H1 (cell line): Measurements from ENCODE around the gene CLMP. TPM values are rescaled to one million over a fixed set of nuclear protein-coding genes. Genes with fewer than 3 reads are reported as not detected.

Experiments used
- CTCF ChIA-PET: fragments of 300-600 bp; sonication (Branson Sonifier 250); formaldehyde crosslinking; loops from one replicate; lab custom pipeline; 2021; ENCODE audit not compliant: partially characterized antibody; lab: Charles Lee
- POLR2A ChIA-PET: fragments of 300-600 bp; sonication (Branson Sonifier 250); formaldehyde crosslinking; loops from one replicate; lab custom pipeline; 2021; ENCODE audit warnings: inconsistent platforms; ENCODE audit not compliant: partially characterized antibody; lab: Charles Lee
- DNase-seq, 2 experiments: peaks; one replicate each; pipeline versions ENCODE4 v3.0.0 to v3.0.0-alpha.2; 2010 to 2022; ENCODE audit warnings: low spot score in 2 of 2, low read depth in 1 of 2, mixed read lengths in 1 of 2
- FAIRE-seq: peaks from 2 replicates; lab custom pipeline; 2011; peaks lifted over from hg19 to GRCh38; lab: Jason Lieb, UNC
- H2AFZ ChIP-seq: 2 replicates; pipeline ENCODE4 v1.8.1; 2012; ENCODE audit warnings: low read length, inconsistent platforms
- H2AK5ac ChIP-seq: 2 replicates; pipeline ENCODE4 v1.6.1; 2013; ENCODE audit warnings: low read depth, low read length
- H2BK120ac ChIP-seq: replicated peaks from 2 replicates; pipeline ENCODE3; 2013; ENCODE audit warnings: low read depth, low read length, inconsistent platforms
- H2BK12ac ChIP-seq: 2 replicates; pipeline ENCODE4 v1.6.1; 2013; ENCODE audit warnings: low read depth, low read length
- H2BK15ac ChIP-seq: 2 replicates; pipeline ENCODE4 v1.6.1; 2013; ENCODE audit warnings: low read length
- H2BK20ac ChIP-seq: 2 replicates; pipeline ENCODE4 v1.6.1; 2013; ENCODE audit warnings: low read length
- H2BK5ac ChIP-seq: 2 replicates; pipeline ENCODE4 v1.6.1; 2013; ENCODE audit warnings: low read depth, low read length
- H3K14ac ChIP-seq: 2 replicates; pipeline ENCODE4 v1.6.1; 2013; ENCODE audit warnings: inconsistent platforms; ENCODE audit not compliant: insufficient read length
- H3K18ac ChIP-seq: 2 replicates; pipeline ENCODE4 v1.6.1; 2013; ENCODE audit warnings: low read length; ENCODE audit errors: extremely low read depth
- H3K23ac ChIP-seq: 2 replicates; pipeline ENCODE4 v1.6.1; 2013; ENCODE audit warnings: inconsistent platforms; ENCODE audit not compliant: insufficient read length
- H3K23me2 ChIP-seq: 2 replicates; pipeline ENCODE4 v1.6.1; 2013; ENCODE audit warnings: low read depth, low read length
- H3K27ac ChIP-seq: 2 replicates; pipeline ENCODE4 v1.6.1; 2011; ENCODE audit warnings: low read depth, low read length, inconsistent platforms
- H3K27me3 ChIP-seq, 4 experiments: replicated peaks in 1 of 4; 1 replicate in 1 of 4; 2 replicates in 3 of 4; pipeline versions ENCODE4 v1.6.1 to v1.8.1; 2011 to 2013; ENCODE audit warnings: low read length in 3 of 4, mild to moderate bottlenecking in 3 of 4, inconsistent platforms in 2 of 4, mixed read lengths in 2 of 4, moderate library complexity in 1 of 4; ENCODE audit not compliant: control insufficient read depth in 3 of 4, insufficient read depth in 3 of 4; ENCODE audit errors: extremely low read depth in 1 of 4
- H3K36me3 ChIP-seq, 4 experiments: 2 replicates each; pipeline versions ENCODE4 v1.6.1 to v1.8.1; 2011 to 2013; ENCODE audit warnings: mild to moderate bottlenecking in 4 of 4, low read length in 3 of 4, moderate library complexity in 2 of 4, control low read depth in 1 of 4, inconsistent platforms in 1 of 4; ENCODE audit not compliant: insufficient read depth in 4 of 4, control insufficient read depth in 2 of 4
- H3K4ac ChIP-seq: replicated peaks from 2 replicates; pipeline ENCODE3; 2013; ENCODE audit warnings: low read length, low read depth, mixed read lengths, inconsistent platforms; ENCODE audit not compliant: insufficient read length
- H3K4me1 ChIP-seq, 4 experiments: replicated peaks in 1 of 4; 1 replicate in 1 of 4; 2 replicates in 3 of 4; pipeline versions ENCODE4 v1.6.1 to v1.8.1; 2011 to 2013; ENCODE audit warnings: low read length in 3 of 4, inconsistent platforms in 2 of 4, mixed read lengths in 1 of 4; ENCODE audit not compliant: insufficient read depth in 4 of 4, control insufficient read depth in 3 of 4
- H3K4me2 ChIP-seq, 2 experiments: 2 replicates each; pipeline versions ENCODE4 v1.6.1 to v1.8.1; 2011 to 2013; ENCODE audit warnings: low read depth in 2 of 2, low read length in 2 of 2, control low read depth in 1 of 2, inconsistent platforms in 1 of 2, mild to moderate bottlenecking in 1 of 2; ENCODE audit not compliant: insufficient read depth in 1 of 2
- H3K4me3 ChIP-seq, 4 experiments: fragments of 200-600, 300-600 bp in 1 of 4; sonication (generic), shearing (Covaris generic), sonication (Bioruptor Twin) in 1 of 4; 2 replicates each; pipeline versions ENCODE4 v1.5.1 to v1.8.1; 2011 to 2016; ENCODE audit warnings: low read length in 4 of 4, low read depth in 3 of 4, control low read depth in 2 of 4, inconsistent platforms in 2 of 4, mild to moderate bottlenecking in 2 of 4, mixed read lengths in 1 of 4, moderate library complexity in 1 of 4; ENCODE audit not compliant: insufficient read depth in 2 of 4; ENCODE audit errors: extremely low read depth in 1 of 4
- H3K56ac ChIP-seq: replicated peaks from 2 replicates; pipeline ENCODE3; 2013; ENCODE audit warnings: low read depth, mild to moderate bottlenecking, mixed read lengths, low read length, inconsistent platforms; ENCODE audit not compliant: insufficient read length
- H3K79me1 ChIP-seq: 2 replicates; pipeline ENCODE4 v1.6.1; 2013; ENCODE audit warnings: low read depth, low read length, control low read depth
- H3K79me2 ChIP-seq, 2 experiments: 2 replicates each; pipeline versions ENCODE4 v1.6.1 to v1.8.1; 2012 to 2013; ENCODE audit warnings: low read length in 2 of 2, mild to moderate bottlenecking in 2 of 2, inconsistent platforms in 1 of 2; ENCODE audit not compliant: insufficient read depth in 2 of 2, control insufficient read depth in 1 of 2
- H3K9ac ChIP-seq, 4 experiments: replicated peaks in 1 of 4; 1 replicate in 1 of 4; 2 replicates in 3 of 4; pipeline versions ENCODE4 v1.6.1 to v1.8.1; 2011 to 2013; ENCODE audit warnings: low read depth in 3 of 4, low read length in 3 of 4, control low read depth in 2 of 4, mild to moderate bottlenecking in 2 of 4, moderate library complexity in 2 of 4, inconsistent platforms in 1 of 4; ENCODE audit errors: extremely low read depth in 1 of 4
- H3K9me3 ChIP-seq, 2 experiments: 2 replicates each; pipeline versions ENCODE4 v1.6.1 to v1.8.1; 2012 to 2013; ENCODE audit warnings: mild to moderate bottlenecking in 2 of 2, moderate library complexity in 2 of 2, control low read depth in 1 of 2, inconsistent platforms in 1 of 2, low read depth in 1 of 2, low read length in 1 of 2, mixed read lengths in 1 of 2; ENCODE audit not compliant: insufficient read depth in 2 of 2
- H4K20me1 ChIP-seq, 2 experiments: replicated peaks in 1 of 2; 2 replicates each; pipeline versions ENCODE3 to v1.8.1; 2011 to 2013; ENCODE audit warnings: inconsistent platforms in 2 of 2, low read length in 2 of 2, mild to moderate bottlenecking in 1 of 2; ENCODE audit not compliant: insufficient read depth in 2 of 2, control insufficient read depth in 1 of 2
- H4K5ac ChIP-seq: 2 replicates; pipeline ENCODE4 v1.6.1; 2013; ENCODE audit warnings: low read length, low read depth, mixed read lengths, inconsistent platforms; ENCODE audit not compliant: insufficient read length
- H4K8ac ChIP-seq: 2 replicates; pipeline ENCODE4 v1.8.0; 2013; ENCODE audit warnings: mild to moderate bottlenecking, moderate library complexity, low read length, inconsistent platforms; ENCODE audit not compliant: insufficient read depth; ENCODE audit errors: extremely low read depth
- H4K91ac ChIP-seq: replicated peaks from 2 replicates; pipeline ENCODE3; 2013; ENCODE audit warnings: low read length, mixed read lengths, inconsistent platforms; ENCODE audit not compliant: insufficient read length
- CBX5 ChIP-seq: fragments of 300-800, 300-1000 bp; sonication (generic); IDR thresholded peaks from 2 replicates; pipeline ENCODE4 v1.7.1; 2016; ENCODE audit warnings: antibody characterized with exemption, low read length, low read depth
- POU5F1 ChIP-seq: IDR thresholded peaks from 2 replicates; pipeline ENCODE4 v1.6.1; 2011; ENCODE audit warnings: low read depth, mild to moderate bottlenecking, low read length, moderate library complexity
- WGBS, 2 experiments: shearing (Covaris generic) in 1 of 2; methylation state at CpG; one replicate each; pipeline versions ENCODE4 v1.1.6 to v1.1.7; 2013 to 2015; ENCODE audit warnings: low lambda C conversion rate in 2 of 2, mixed read lengths in 2 of 2, inconsistent platforms in 1 of 2, low coverage in 1 of 2, missing lambda C conversion rate in 1 of 2; ENCODE audit not compliant: insufficient replicate concordance in 2 of 2, insufficient coverage in 1 of 2, insufficient read length in 1 of 2; ENCODE audit errors: extremely low coverage in 1 of 2, missing lambda C conversion rate in 1 of 2; 5-methylcytosine and 5-hydroxymethylcytosine counted together
- polyA plus RNA-seq, 7 experiments: library from polyadenylated mRNA; depleted of rRNA in 3 of 7; stranded (reverse) in 5 of 7; unstranded in 2 of 7; fragments of >200 nt in 5 of 7; fragments of 200-250 nt in 2 of 7; gene quantifications; 1 replicate in 5 of 7; 2 replicates in 1 of 7; 4 replicates in 1 of 7; pipeline versions ENCODE4 v1.2.1 to v1.2.3, GENCODE V29; 2011 to 2013; ENCODE audit warnings: missing spikeins in 2 of 7, mixed read lengths in 2 of 7
- total RNA-seq: library from RNA; stranded (reverse); fragmentation: NEBNext Ultra II Directional; extraction: Animal tissue kit (Norgen Biotek cat#: 25700); gene quantifications from 2 replicates; pipeline ENCODE4 v1.2.1, GENCODE V29; 2021

CLMP gene
- total and polyA plus RNA-seq, 2 of the 8 experiments (the other 6 are each of a cell fraction or from before 2014, with no cell fraction given) = 9.9 to 24.1 TPM

DNA sequence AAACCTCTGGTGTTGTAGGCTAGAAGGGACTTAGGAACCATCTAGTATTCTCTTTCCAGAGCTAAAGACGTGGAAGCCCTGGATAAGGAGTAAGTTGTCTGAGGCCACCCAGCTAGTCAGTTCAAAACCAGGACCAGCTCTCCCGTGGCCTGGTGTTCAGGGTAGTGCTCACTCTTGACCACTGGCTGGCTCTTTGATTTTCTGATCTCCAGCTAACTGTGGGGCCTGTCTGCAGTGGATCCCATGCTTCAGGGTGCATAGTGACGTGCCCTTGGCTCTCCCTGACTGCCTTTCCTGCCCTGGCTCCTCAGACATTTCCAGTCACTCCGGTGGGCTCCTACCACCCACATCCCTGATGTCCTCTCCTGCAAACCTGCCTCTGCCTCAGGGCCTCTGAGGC lies 1.3 kb downstream of the CLMP start:
- H3K4me3 ChIP-seq = peak overlapping the region; percentile 53 to 76 (median 69); a peak in 7 of 8 replicates
- no peak overlapping the region for H3K4ac ChIP-seq
- no peak overlapping the region for H4K91ac ChIP-seq
- H3K36me3 ChIP-seq = no peaks in the 10 kb centered on the region; a peak in 1 of 8 replicates
- H3K23me2 ChIP-seq = peaks cover 21% of the 10 kb centered on the region; the same call in 1 of the 2 replicates
- TF ChIP-seq POU5F1 (no peak), CBX5 (no peak)
- no peak overlapping the region for H2BK20ac ChIP-seq
- H2AK5ac ChIP-seq = no peak overlapping the region
- ChIA-PET POLR2A (interaction anchor here (0.7 to 6.4 kb wide), 5 partner anchors 9 to 290 kb away, joined by 3 to 67 read pairs (median 4); no protein-coding TSS in a partner anchor), CTCF (interaction anchor here (0.5 to 2.6 kb wide), 8 partner anchors 10 to 125 kb away, joined by 3 to 10 read pairs (median 5); no protein-coding TSS in a partner anchor)
- H3K9ac ChIP-seq = peak overlapping the region in 1 of 4 experiments; percentile 34; a peak in 2 of 7 replicates
- H3K4me1 ChIP-seq = peaks cover 4 to 34% (median 21%) of the 10 kb centered on the region in 4 experiments
- H3K79me2 ChIP-seq = peaks cover 0 to 43% of the 10 kb centered on the region in 2 experiments; a peak in 2 of 4 replicates
- peaks cover 0 to 6% (median 3%) of the 10 kb centered on the region in 4 experiments; a peak in 4 of 7 replicates for H3K27me3 ChIP-seq
- no peaks in the 10 kb centered on the region for H3K9me3 ChIP-seq
- H4K20me1 ChIP-seq = no peaks in the 10 kb centered on the region
- H2BK12ac ChIP-seq = no peak overlapping the region
- H2BK15ac ChIP-seq = no peak overlapping the region
- no peak overlapping the region for H3K27ac ChIP-seq
- H4K8ac ChIP-seq = no peak overlapping the region
- peaks cover 2% of the 10 kb centered on the region; the same call in 1 of the 2 replicates for H3K79me1 ChIP-seq
- H3K4me2 ChIP-seq = peak overlapping the region; percentile 93 to 97
- WGBS, 2 experiments = 47% methylated on average over 4 of the region's 4 CpGs; no CpG with 5 or more reads in 1 of the 2 experiments
- 0 out of 2 replicates have a peak overlapping the region, but pooled peaks have one; percentile 20 for H3K18ac ChIP-seq
- FAIRE-seq (no peak), DNase-seq (no peak)
- H3K23ac ChIP-seq = no peak overlapping the region
- H4K5ac ChIP-seq = no peak overlapping the region
- H2AFZ ChIP-seq = no peak overlapping the region
- no peak overlapping the region for H3K56ac ChIP-seq
- 0 out of 2 replicates have a peak overlapping the region, but pooled peaks have one; percentile 3 for H2BK5ac ChIP-seq
- no peak overlapping the region for H3K14ac ChIP-seq
- H2BK120ac ChIP-seq = no peak overlapping the region
